ENCODE results near the gene CWC27.

The CWC27 gene

DNA sequence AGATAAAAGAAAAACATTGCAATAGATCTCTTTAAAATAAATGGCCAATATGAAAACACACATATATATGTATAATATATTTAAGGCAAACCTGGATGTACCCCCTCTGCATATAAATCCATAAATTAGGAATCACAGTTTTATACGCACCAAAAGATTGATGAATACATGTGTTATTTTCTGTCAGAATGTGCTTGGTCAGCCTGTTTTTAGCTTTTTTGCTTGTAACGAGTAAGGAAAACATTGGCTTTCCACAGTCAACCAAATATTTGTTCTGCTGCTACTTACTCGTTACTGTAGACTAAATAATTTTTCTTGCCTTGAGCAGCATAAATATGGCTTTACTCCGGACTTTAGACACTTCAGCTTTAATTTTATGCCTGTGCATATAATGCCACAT is 173.7 kb downstream of the CWC27 start:
- TF ChIP-seq, protein P1, sequence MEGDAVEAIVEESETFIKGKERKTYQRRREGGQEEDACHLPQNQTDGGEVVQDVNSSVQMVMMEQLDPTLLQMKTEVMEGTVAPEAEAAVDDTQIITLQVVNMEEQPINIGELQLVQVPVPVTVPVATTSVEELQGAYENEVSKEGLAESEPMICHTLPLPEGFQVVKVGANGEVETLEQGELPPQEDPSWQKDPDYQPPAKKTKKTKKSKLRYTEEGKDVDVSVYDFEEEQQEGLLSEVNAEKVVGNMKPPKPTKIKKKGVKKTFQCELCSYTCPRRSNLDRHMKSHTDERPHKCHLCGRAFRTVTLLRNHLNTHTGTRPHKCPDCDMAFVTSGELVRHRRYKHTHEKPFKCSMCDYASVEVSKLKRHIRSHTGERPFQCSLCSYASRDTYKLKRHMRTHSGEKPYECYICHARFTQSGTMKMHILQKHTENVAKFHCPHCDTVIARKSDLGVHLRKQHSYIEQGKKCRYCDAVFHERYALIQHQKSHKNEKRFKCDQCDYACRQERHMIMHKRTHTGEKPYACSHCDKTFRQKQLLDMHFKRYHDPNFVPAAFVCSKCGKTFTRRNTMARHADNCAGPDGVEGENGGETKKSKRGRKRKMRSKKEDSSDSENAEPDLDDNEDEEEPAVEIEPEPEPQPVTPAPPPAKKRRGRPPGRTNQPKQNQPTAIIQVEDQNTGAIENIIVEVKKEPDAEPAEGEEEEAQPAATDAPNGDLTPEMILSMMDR (IDR thresholded peaks at IDR 0.05; ENCODE audit: insufficient read depth, low read length), result no peak
- Histone ChIP-seq H3K4me3 (replicated peaks; ENCODE audit: insufficient read depth, low read length) (no peak overlapping the region), H3K27me3 (ENCODE audit: insufficient read depth, poor library complexity, severe bottlenecking) (no peaks in the 10 kb centered on the region), H3K27ac (replicated peaks) (no peak overlapping the region)
- no peak for DNase-seq (ENCODE audit: low read depth in 1 of 2, low spot score in 1 of 2)

DNA sequence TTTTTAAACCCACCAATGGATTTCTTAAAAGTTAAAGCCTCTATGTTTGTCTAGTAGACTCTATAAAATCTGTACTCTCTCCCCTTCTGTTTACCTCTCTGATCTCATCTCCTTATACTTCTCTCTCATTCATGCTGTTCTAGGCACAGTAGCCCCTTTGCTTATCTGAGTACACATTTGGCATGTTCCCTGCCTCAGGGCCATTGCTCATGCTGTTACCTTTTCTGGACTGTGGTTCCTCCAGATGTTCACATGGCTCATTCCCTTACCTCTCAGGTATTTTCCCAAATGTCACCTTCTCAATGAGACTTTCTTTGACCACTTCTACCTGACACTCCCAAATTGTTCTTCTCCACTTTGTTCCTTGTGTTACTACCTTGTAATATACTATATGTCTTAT is 176.1 kb downstream of the CWC27 start:
- Histone ChIP-seq H3K27me3 (ENCODE audit: insufficient read depth, poor library complexity, severe bottlenecking) (no peaks in the 10 kb centered on the region), H3K4me3 (replicated peaks; ENCODE audit: insufficient read depth, low read length) (no peak overlapping the region), H3K27ac (replicated peaks) (no peak overlapping the region)
- no peak for DNase-seq (ENCODE audit: low read depth in 1 of 2, low spot score in 1 of 2)
- TF ChIP-seq, protein P2, sequence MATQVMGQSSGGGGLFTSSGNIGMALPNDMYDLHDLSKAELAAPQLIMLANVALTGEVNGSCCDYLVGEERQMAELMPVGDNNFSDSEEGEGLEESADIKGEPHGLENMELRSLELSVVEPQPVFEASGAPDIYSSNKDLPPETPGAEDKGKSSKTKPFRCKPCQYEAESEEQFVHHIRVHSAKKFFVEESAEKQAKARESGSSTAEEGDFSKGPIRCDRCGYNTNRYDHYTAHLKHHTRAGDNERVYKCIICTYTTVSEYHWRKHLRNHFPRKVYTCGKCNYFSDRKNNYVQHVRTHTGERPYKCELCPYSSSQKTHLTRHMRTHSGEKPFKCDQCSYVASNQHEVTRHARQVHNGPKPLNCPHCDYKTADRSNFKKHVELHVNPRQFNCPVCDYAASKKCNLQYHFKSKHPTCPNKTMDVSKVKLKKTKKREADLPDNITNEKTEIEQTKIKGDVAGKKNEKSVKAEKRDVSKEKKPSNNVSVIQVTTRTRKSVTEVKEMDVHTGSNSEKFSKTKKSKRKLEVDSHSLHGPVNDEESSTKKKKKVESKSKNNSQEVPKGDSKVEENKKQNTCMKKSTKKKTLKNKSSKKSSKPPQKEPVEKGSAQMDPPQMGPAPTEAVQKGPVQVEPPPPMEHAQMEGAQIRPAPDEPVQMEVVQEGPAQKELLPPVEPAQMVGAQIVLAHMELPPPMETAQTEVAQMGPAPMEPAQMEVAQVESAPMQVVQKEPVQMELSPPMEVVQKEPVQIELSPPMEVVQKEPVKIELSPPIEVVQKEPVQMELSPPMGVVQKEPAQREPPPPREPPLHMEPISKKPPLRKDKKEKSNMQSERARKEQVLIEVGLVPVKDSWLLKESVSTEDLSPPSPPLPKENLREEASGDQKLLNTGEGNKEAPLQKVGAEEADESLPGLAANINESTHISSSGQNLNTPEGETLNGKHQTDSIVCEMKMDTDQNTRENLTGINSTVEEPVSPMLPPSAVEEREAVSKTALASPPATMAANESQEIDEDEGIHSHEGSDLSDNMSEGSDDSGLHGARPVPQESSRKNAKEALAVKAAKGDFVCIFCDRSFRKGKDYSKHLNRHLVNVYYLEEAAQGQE (IDR thresholded peaks at IDR 0.05; ENCODE audit: insufficient replicate concordance, low read depth), result no peak
- TF ChIP-seq SPI1 (IDR thresholded peaks at IDR 0.05; ENCODE audit: borderline replicate concordance, low read depth) (no peak), GABPA (IDR thresholded peaks at IDR 0.05; ENCODE audit: low read depth) (no peak), POLR2AphosphoS5 (IDR thresholded peaks at IDR 0.05; ENCODE audit: low read depth) (no peak)
- TF ChIP-seq, protein P1 (IDR thresholded peaks at IDR 0.05; ENCODE audit: insufficient read depth, low read length), result no peak

DNA sequence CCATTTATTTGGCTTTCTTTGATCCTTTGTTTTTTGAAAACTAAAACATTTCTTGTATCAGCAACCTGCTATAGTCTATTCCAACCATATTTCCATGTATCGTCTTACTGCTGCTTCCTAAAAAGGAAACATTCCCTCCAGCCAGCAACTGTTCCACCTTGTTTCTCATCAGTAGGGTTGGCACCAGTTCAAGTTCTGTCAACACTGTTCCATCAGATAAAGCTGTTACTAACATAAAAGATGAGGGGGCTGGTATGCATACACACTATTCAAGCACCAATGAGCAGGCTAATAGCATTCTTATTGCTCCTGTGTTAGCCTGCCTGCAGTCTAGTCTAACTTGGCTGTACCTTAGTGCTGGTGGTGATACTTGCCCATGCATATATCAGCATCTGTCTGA is 178.3 kb downstream of the CWC27 start:
- DNase-seq (ENCODE audit: low read depth in 1 of 2, low spot score in 1 of 2), result no peak
- no peak overlapping the region for H3K27ac ChIP-seq (replicated peaks)

More for the DNA sequence above, 178.3 kb downstream of the CWC27 start:
- TF ChIP-seq, protein P2 (IDR thresholded peaks at IDR 0.05; ENCODE audit: insufficient replicate concordance, low read depth), result no peak
- no peak for TF ChIP-seq SPI1 (IDR thresholded peaks at IDR 0.05; ENCODE audit: borderline replicate concordance, low read depth)
- TF ChIP-seq, protein P1 (IDR thresholded peaks at IDR 0.05; ENCODE audit: insufficient read depth, low read length), result no peak
- Histone ChIP-seq H3K27me3 (ENCODE audit: insufficient read depth, poor library complexity, severe bottlenecking) (no peaks in the 10 kb centered on the region), H3K4me3 (replicated peaks; ENCODE audit: insufficient read depth, low read length) (no peak overlapping the region)
